HG03139 (cell line): Measurements from ENCODE around the gene LOXL3.
"Not testable (repeated sequence)": the region's sequence is repeated elsewhere in the genome, so short reads cannot be mapped to it uniquely, and the experiment has no call there.

Source experiments
- ATAC-seq: cut with Tn5 transposase; IDR thresholded peaks from one replicate; pipeline ENCODE4 v1.9.1; 2021; ENCODE audit not compliant: unreplicated experiment

LOXL3 gene

DNA sequence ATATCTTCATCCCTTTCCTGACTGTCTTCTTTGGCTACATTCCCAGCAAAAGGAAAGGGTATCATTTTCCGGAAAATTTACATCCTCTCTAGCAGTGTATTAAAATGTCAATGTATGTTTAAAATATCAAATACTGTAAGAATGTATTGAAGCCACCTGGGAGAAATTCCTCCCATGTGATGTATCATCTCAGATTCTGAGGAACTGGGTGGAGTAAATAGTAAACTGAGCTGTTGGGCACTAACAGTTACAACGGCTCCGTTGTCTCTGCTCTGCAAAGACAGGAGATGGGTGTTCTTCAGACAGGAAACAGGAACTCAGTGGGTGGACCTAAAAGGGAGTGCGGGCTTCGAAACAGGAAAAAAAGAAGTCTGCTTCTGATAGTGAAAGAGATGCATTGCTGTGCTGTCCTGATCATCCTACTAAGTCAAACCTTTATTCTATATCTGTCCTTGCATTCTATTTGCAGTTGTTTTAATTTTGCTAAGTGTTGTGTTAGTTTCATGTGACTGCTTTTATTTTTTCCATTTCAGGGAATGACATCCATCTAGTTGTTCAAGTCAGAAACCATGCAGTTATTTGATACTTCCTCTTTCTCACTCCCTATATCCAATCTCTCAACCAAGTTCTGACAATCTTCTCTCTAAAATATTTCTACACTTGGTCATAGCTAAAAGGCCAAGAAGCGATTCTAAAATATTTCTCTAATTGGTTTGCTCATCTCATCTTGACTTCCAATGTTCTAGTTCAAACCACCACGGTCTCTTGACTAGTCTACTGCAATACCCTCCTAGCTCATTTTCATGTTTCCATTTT is 20.2 kb upstream of the LOXL3 start:
- peak; percentile 47 for ATAC-seq

DNA sequence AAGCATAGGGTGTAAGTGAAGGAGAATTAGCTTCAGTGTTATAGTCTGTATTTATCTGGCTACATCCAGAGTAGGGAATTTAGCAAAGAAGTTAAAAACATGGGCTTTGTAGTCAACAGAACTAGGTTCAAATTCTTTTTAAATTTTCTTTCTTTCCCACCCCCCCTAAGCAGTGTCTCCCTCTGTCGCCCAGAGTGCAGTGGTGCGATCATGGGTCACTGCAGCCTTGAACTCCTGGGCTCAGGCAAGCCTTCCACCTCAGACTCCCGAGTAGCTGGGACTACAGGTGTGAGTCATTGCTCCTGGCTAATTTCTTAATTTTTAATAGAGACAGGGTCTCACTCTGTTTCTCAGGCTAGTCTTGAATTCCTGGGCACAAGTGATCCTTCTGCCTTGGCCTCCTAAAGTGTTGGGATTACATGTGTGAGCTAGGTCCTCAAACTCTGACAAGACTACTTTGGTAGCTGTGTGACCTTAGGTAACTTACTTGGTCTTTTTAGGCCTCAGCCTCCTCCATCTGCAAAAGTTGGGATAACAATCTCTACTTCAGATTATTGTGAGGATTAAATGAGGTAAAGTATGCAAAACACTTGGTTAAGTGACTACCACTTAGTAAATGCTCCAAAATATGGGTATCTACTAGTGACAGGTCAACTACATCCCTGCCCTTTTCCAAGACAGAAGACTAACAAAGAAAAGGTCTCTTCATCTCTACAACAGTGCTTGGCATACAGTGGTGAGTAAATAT is 18.6 kb upstream of the LOXL3 start:
- no peak for ATAC-seq

GRCh38 chr2:74571058-74571457 is 17.3 kb upstream of the LOXL3 start:
- peak; percentile 45 for ATAC-seq

GRCh38 chr2:74569686-74570085 is 15.9 kb upstream of the LOXL3 start:
- ATAC-seq: no peak

GRCh38 chr2:74567881-74568280 is 14.1 kb upstream of the LOXL3 start:
- ATAC-seq: no peak

GRCh38 chr2:74566754-74567085 is 13.0 kb upstream of the LOXL3 start:
- no peak for ATAC-seq

- ATAC-seq: no peak
Measured at GRCh38 chr2:74566076-74566753, 12.5 kb upstream of the LOXL3 start.

GRCh38 chr2:74564222-74564621 is 10.5 kb upstream of the LOXL3 start:
- no peak for ATAC-seq

DNA sequence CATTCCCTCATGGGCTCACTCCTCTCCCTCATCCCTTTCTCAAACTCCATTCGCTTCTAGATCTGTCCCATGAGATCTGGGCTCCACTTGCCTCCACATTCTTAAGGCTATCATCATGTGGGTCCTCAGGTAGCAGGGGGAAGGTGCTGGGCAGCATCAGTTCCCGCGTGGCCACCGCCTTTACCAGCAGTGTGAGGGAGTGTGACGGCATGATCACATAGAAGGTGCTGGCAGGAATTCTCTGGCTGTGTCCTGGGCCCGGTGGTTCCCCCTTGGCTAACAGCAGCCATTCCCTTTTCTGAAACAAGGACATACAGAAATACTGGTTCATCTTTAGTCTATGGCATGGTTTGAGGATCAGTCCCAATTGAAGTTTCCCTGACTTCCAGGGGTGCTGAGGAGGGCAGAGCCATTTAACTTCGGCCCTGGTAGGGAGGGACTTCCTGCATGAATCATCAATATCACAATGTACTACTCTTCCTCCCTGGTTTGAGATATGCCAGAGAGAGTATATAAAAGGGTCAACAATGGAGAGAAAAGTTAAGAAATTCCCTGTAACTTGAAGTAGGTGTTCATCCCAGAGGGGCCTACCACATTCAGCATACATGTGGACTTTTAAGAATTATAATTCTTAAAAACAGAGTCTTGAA is 8.5 kb upstream of the LOXL3 start:
- no peak for ATAC-seq

GRCh38 chr2:74561022-74561421 is 7.3 kb upstream of the LOXL3 start:
- not testable (repeated sequence) for ATAC-seq

GRCh38 chr2:74560591-74560990 is 6.8 kb upstream of the LOXL3 start:
- no peak for ATAC-seq

GRCh38 chr2:74559912-74560311 is 6.2 kb upstream of the LOXL3 start:
- ATAC-seq: no peak

DNA sequence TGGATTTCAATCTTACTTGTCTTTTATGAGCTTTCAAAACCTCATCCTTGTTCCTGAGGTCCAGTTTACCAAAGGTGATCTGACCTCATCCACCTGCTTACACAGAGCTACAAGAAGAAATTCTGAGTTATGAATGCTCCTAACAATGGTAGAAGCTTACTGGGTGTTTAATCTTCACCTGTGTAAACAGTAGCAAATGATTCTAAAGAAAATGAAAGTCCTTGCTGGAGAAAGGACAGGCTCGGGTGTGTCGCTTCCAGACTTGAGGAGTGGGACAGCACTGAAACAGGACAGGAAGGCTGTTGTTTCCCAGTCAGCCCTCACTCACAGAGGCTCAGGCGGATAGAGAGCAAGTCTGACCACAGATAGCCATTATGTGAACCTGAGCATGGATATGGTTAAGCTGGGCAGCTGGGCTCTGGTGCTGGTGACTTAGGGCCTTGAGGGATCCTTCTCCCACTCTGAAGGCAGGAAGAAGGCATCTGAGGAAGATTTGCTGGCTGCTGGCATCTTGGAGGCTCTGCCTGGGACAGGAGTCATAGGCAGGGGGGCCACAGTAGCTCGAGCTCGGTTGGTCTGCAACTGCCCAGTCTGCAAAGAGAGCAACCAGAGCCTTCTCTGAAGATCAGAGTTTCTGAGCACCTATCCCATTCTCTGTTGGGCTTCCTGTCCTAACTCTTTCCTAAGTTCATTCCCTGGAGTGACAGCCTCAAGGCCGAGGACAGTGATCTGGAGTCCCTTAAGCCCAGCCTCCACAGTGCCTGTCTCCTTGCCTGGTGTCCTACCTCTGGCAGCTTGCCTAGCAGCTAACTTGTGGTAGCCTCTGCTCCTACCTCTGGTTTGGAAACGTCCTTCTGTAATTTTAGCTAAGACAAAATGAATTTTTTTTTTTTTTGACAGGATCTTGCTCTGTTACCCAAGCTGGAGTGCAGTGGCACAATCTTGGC is 4.8 kb upstream of the LOXL3 start:
- no peak for ATAC-seq

DNA sequence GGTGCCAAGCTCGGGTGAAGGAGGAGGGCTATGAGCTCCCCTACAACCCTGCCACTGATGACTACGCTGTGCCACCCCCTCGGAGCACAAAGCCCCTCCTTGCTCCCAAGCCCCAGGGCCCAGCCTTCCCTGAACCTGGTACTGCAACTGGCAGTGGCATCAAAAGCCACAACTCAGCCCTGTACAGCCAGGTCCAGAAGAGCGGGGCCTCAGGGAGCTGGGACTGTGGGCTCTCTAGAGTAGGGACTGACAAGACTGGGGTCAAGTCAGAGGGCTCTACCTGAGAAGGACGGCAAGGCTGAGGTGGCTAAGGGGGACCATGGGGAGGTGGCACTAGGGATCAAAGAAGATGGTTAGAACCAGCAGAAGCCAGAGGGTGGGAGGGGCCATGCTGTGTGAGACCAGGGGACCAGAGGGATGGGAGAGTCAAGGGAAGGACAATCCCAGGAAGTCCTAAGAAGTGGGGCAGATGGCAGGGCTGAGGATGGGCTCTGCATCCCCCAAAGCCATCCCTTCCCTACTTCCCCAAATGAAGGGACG is 3.2 kb upstream of the LOXL3 start:
- ATAC-seq: no peak

GRCh38 chr2:74556159-74556558 is 2.4 kb upstream of the LOXL3 start:
- ATAC-seq: no peak

GRCh38 chr2:74555610-74556103 is 1.9 kb upstream of the LOXL3 start:
- ATAC-seq: no peak

- ATAC-seq: peak; percentile 45
Measured at GRCh38 chr2:74554820-74555531, 1.2 kb upstream of the LOXL3 start.

- ATAC-seq: no peak
Measured at GRCh38 chr2:74552914-74553811, 579 bp downstream of the LOXL3 start.
